Renal cortical epithelial cell (primary cell): Measurements from ENCODE around the gene SNRNP70. TPM values are rescaled to one million over a fixed set of nuclear protein-coding genes. Genes with fewer than 3 reads are reported as not detected.

Experiments
- DNase-seq: peaks from one replicate; pipeline ENCODE4 v3.0.0-alpha.2; 2011; ENCODE audit warnings: low read depth
- total RNA-seq: library from RNA; depleted of rRNA; stranded (reverse); fragments of >200 nt; gene quantifications from 2 replicates; pipeline ENCODE4 v1.2.3, GENCODE V29; 2014

The SNRNP70 gene
- total RNA-seq, 1 donor from 2014 or later = 138 TPM

DNA sequence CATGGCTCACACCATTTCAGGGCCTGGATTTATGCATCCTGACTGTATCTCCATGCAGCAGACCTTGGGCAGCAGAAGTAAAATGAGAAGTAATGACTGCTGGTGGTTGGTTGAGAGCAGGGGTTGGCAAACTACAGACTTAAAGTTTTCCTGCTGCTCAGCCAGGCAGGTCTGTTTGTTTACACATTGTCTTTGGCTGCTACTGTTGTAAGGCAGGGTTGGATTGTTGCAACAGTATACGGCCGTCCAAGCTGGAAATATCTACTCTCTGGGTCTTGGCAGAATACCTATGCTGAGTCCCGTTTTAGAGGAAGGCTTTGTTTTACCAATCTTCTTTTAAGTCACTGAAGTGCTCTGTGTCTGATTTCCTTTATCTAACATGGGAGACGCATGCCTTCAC lies 13.5 kb downstream of the SNRNP70 start:
- no peak for DNase-seq

DNA sequence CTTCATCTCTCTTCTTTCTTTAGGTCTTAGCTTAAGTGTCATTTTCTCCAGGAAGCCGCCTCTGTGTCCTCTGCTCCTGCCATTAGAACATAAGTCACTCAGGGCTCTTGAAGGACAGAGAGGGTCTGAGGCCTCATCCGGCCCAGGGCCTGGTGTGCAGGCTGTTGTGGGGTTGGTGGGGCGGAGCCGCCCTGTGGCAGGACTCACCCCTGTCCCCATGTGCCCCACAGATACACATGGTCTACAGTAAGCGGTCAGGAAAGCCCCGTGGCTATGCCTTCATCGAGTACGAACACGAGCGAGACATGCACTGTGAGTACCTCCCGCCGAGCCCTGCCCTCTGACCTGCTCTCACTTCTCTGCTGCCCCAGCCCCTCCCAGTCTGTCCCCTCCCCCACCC lies 15.9 kb downstream of the SNRNP70 start:
- DNase-seq = no peak

DNA sequence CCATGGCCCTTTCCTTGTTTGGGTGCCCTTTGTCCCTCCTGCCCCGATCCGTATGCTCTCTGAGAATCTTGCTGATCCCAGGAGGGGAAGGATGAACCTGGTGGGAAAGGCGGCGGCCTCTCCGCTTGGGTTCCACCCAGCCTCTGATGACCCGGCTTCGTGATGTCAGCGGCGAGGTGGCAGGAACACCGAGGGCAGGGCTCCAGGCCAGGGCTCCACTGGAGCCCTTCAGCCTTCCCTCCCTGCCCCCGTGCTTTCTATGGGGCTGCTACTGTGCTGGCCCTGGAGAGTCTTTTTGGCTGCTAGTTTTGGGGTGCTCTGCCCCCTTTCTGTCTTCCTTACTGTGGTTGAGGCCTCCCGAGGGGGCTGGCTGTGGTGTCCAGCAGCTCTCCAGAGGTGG lies 17.1 kb downstream of the SNRNP70 start:
- DNase-seq = no peak

DNA sequence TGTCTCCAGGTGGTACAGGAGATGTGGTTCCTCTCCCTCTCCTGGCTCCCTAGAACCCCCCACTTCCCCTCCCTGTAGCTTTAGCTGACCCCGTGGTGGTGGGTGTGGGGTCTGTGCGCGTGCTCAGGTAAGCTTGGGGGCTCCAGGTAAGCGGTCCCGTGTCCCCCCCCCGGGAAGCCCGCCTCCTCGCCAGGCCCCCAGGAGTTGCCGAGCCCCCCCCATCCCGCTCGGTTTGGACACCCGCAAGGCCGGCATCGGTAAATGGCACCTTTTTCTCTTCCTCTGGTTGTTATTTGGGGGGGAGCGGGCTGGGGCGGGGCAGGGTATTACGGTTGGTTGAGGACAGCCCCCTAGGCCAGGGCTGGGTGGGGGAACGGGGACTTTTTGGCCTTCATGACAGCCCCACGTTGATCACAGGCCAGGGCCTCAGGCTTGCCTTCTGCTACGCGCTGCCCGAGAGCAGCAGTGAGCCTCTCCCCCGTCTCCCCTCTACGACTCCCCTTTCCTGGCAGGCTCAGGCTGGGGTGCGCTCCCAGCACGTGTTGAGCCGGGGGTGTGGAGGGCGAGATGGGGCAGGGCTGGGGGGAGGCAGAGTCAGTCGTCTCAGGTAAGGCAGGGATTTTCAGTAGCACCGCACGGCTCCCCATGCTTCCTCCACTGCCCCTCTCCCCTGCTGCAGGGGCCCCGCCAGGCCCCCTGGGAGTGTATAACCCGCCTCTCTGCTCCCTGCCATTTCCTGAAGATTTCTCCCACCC lies 18.3 kb downstream of the SNRNP70 start:
- no peak for DNase-seq

DNA sequence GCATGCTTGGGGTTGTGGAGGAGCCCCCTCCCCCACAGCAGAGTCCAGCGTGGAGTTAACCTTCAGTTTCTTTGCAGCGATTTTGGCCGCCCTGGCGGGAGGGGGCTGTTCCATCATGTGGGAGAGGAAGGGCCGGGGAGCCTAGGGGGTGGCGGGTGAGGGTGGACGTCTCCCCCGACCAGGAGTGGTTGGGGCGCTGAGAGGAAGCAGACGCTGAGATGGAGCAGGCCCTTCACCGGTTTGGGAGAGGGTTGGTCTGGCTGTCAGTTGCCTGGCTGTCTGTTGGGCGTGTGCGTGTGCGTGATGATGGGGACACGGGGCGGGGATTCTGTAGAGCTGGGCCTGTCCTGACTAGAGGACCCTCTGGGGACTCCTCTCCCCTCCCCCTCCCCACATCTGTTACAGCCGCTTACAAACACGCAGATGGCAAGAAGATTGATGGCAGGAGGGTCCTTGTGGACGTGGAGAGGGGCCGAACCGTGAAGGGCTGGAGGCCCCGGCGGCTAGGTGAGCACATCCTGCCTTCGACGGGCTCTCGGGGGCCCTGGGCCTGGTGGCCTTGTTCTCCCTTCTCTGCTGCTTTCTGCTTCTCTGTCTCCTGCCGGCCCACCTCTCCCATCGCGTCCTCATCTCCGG lies 19.1 kb downstream of the SNRNP70 start:
- DNase-seq = no peak

DNA sequence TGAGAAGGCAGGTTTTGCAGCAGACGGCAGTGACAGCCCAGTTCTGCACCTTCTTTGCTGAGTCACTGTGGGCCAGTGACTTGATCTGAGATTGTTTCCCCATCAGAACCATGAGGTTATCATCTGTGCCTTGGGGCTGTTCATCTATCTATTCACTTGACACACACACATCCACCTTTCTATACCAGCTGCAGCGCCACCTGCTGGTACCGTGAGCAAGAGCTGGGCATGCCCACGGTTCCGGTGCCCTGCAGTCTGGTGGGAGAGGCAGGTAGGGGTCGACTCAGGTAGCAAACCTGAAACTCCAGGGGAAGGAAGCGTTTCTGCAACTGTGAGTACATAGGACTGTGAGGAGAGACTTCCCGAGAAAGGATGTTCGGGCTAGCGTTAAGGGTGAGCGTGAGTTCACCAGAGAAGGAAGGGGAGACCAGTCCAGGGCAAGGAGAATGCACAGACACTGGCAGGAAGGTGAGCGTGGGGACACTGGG lies 21.4 kb downstream of the SNRNP70 start:
- DNase-seq = peak; percentile 25

DNA sequence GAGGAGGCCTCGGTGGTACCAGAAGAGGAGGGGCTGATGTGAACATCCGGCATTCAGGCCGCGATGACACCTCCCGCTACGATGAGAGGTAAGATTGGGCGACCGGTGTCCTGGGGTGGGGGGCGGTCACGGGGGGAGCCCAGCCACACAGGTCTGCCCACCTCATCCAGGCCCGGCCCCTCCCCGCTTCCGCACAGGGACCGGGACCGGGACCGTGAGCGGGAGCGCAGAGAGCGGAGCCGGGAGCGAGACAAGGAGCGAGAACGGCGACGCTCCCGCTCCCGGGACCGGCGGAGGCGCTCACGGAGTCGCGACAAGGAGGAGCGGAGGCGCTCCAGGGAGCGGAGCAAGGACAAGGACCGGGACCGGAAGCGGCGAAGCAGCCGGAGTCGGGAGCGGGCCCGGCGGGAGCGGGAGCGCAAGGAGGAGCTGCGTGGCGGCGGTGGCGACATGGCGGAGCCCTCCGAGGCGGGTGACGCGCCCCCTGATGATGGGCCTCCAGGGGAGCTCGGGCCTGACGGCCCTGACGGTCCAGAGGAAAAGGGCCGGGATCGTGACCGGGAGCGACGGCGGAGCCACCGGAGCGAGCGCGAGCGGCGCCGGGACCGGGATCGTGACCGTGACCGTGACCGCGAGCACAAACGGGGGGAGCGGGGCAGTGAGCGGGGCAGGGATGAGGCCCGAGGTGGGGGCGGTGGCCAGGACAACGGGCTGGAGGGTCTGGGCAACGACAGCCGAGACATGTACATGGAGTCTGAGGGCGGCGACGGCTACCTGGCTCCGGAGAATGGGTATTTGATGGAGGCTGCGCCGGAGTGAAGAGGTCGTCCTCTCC lies 22.6 kb downstream of the SNRNP70 start:
- DNase-seq = no peak

DNA sequence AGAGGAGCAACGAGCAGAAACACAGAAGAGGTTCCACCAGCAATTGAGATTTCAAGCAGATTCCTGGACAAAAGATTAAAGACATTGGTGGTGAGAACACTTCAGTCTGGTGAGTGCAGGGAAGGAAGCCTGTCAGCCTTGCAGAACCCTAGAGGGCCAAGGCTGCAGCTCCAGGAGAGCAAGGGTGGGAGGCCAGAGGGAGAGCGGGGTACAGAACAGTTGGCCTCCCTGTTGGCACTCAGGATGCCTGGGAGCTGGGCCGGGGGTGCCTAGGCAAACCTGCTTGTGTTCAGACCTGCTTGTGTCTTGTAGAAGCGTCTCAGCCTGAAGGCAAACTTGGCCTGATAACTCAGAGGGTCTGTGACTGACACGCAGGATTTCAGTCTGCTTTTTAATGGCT lies 23.8 kb downstream of the SNRNP70 start:
- no peak for DNase-seq

DNA sequence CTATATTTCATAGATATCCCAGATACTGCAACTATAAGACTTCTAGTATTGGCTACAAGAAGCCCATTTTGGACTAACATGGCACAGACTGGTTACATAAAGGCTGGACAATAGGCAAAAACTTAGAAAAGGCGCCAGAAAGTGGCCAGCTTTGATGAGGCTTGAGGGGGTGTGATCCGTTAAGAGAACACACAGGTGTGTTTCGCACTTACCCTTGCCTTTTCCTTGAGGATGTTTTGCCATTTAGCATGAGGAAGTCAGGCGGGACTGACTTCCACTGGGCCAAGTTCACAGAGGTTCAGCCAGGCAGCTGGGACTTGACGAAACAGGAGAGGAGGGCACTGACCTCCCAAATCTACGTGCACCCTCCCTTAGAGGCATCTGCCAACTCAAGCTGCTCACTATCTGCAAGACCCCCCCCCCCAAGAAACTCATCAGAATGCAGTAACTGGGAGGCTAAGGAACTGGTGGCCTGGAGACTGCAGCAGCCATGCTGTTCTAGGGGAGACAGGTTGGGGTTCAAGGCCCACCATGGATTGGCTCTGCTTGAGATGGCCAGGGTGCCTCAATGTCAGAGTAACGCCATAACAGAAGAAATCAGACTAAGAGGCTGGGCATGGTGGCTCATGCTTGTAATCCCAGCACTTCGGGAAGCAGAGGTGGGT lies 24.4 kb downstream of the SNRNP70 start:
- DNase-seq = no peak

DNA sequence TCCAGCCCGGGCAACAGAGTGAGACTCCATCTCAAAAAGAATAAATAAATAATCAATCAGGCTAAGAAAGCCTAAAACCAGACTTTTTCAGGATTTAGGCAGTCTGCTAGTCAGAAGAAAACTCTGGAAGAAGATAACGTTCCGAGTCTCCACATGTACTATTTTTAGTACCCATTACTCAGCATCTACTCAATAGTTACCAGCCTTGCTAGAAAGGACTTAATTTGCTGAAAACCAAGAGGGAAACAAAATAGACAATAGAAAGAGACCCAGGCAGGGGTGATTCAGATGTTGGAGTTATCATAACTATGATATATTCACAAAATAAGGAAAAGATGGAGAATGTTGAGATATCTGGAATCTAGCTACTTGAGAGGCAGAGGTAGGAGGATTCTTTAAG lies 25.3 kb downstream of the SNRNP70 start:
- DNase-seq = no peak

DNA sequence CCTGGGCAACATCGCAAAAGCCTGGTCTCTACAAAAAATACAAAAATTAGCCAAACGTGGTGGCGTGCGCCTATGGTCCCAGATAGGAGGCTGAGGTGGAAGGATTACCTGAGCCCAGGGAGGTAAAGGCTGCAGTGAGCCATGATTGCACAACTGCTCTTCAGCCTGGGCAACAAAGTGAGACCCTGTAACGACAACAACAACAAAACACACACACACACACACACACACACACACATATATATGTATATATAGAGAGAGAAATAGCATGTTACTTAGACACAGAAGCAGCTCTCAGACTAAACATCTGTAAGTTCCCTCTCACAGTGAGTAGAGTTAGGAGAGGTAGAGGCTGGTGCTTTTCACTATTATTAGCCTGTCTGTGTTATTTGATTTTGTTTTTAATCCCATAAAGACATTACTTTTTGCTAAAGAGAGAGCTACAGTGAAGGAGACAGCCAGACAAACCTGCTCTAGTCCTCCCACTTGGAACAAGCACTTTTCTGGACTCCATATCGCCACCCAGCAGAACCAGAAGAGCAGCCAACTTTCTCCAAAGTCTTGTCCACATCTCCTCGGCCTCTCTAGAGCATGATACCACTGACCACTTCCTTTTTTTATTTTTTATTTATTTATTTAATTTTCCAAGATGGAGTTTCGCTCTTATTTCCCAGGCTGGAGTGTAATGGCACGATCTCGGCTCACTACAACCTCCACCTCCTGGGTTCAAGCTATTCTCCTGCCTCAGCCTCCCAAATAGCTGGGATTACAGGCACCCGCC lies 26.2 kb downstream of the SNRNP70 start:
- DNase-seq = no peak

DNA sequence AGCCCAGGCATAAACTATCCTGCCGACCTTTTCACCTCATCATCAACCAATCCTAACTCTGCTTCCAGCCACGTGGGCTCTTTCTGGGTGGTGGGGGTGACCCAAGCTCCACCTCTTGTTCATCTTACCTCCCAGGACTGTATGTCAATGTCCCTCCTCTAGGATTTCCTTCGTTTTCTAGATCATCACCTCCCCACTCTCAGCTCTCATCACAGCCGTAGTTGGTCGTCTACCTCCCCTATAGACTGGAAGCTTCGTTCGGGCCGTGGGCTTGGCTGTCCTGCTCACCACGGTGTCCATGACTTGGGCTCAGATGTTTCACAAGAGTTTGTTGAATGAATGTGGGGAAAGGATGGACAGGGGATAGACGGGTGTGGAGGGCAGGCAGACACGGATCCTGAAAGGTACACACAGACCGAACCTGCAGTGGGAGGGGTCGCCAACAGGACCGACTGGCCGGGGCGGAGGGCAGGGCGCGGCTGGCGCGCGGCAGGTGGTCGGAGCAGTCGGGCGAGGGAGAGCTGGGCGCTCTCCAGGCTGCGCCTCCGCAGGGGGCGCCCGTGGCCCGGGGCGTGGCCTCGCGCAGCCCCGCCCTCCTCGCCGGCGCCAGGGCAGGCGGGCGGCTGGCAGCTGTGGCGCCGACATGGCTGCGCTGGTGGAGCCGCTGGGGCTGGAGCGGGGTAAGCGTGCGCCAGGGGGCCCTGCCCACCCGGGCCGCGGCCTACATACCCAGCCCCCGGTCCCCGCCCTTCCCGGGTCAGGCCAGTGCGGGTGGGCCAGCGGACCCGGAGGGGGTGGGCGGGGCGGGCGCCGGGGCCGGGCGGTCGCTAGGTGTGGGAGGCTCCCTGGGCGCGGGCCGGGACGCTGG lies 28.7 kb downstream of the SNRNP70 start, which contains the start of gene LIN7B:
LIN7B (plus strand) TSS at position 609 of the 868 bp plus-strand sequence; CDS start at position 644, 35 bp downstream.
- DNase-seq = peak; percentile 15

DNA sequence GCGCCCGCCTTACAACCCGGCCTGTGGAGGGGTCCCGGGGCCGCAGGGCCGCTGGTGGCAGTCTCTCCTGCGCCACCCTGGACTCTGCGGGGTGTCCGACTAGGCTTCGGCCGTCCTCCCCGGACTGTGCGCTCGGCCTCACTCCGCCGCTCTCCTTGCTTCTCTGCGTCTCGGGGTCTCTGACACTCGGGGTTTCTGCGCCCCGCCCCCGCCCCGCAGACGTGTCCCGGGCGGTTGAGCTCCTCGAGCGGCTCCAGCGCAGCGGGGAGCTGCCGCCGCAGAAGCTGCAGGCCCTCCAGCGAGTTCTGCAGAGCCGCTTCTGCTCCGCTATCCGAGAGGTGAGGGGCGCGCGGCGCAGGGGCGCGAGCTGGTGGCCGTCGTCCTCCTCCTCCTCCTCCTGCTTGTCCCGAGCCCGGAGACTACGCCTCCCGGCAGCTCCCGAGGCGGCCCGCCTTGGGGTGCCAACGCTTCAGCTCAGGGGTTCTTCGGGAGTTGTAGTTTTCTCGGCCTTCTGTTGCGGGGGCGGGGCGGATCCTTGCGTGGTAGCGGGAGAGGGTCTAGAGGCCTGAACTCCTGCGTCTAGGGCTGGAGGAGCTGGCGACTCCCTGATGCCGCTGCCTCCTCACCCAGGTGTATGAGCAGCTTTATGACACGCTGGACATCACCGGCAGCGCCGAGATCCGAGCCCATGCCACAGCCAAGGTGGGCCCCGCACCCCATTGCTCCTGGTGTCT lies 29.5 kb downstream of the SNRNP70 start:
- no peak for DNase-seq

DNA sequence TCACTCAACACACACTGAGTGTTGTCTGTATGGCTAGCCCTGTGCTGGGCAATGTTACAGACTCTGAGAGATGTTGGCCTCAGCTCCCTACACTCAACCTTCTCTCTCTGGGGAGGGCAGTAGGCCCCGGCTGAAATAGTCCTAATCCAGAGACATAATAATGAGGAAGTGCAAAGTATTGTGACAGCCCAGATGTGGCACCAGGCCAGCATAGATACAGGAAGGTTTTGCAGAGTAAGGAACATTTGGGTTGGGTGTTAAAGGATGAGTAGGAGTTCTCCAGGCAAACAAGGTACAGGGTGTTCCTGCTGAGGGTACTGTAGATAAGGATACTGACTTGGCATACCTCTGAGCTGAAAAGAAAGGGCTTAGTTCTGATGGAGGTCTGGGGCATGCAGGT lies 31.3 kb downstream of the SNRNP70 start:
- DNase-seq = no peak

DNA sequence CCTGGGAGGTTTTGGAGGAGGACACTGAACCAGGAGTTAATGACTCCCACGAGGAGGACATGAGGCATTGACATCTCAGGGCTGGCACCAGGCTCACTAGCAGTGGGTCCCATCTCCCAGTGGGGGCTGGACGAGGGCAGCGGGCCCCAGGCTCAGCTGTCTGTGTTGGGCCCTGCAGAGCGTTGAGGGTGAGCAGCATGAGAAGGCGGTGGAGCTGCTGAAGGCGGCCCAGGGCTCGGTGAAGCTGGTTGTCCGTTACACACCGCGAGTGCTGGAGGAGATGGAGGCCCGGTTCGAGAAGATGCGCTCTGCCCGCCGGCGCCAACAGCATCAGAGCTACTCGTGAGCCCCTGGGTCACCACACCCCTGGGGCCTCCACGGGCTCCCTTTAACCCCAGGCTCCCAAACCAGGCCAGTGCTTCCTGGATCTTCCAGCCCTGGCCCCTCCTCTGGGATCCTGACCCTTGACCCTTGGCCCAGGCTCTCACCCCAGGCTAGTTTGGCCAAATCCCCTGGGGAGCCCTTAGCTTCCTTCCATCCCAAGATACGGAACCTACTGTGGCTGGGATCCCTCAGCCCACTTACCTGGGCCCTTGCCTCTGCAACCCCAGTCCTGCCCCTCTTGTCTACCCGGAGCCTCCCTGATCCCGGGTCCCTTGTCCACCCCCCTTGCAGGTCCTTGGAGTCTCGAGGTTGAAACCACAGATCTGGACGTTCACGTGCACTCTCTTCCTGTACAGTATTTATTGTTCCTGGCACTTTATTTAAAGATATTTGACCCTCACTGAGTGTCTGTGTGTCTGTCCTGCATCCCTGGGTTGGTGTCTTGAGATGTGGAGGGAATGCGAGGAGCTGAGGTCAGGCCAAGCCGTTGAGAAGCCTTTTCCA lies 32.7 kb downstream of the SNRNP70 start:
- DNase-seq = no peak

DNA sequence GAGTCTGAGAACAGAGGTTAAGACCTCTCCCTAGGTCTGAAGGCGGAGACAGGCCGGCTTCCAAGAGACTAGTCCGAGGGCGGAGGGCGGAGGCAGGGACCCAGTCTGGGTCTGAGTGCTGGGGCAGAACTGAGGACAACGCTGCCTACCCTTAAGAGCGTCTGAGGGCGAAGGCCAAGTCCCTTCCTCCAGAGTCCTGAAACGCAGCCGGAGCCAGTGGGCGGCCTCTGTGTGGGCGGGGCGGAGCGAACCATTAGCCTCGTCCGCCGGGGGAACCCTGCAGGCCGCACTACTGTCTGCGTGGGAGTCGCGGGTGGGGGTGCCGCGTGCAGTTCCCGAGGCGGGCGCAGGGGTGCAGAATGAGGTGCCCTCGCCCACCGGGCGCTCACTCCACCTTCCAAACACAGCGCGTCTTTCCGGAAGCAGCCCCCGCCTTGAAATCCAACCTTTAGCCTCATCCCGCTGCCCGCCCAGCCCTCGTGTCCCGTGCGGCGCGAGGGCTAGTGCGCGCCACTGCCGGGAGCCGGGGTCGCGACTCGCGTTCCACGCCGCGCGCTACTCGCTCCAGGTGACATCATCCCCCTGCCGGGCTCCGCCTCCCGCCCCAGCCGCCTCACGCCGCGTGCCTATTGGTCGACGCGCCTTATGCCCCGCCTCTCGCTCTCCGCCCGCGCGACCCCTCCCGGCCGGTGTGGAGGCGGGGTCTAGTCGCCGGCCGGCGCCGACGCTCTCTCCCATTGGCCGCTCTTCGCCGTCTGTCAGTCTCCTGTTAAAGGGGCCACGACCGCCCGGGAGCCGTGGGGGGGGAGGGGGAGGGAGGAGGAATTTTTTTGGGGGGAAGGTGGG lies 33.5 kb downstream of the SNRNP70 start, which contains the start of gene C19orf73:
C19orf73 (minus strand) TSS at position 579 of the 846 bp plus-strand sequence; CDS start at position 458, 121 bp downstream.
- DNase-seq = peak; percentile 69
